Type B pancreatic cell (in vitro differentiated cells): ENCODE measurements around the gene NMD3. TPM values are rescaled to one million over a fixed set of nuclear protein-coding genes. Genes with fewer than 3 reads are reported as not detected.
"Not testable (repeated sequence)": the region's sequence is repeated elsewhere in the genome, so short reads cannot be mapped to it uniquely, and the experiment has no call there.

Experiments used
- DNase-seq: peaks from one replicate; pipeline ENCODE4 v3.0.0; 2021; ENCODE audit warnings: mixed read lengths; ENCODE audit not compliant: unreplicated experiment; ENCODE audit errors: extremely low spot score
- H3K27ac Mint-ChIP-seq: 2 replicates; pipeline ENCODE4 v1.8.0; 2021; ENCODE audit warnings: mild to moderate bottlenecking, mixed read lengths
- H3K27me3 Mint-ChIP-seq: 2 replicates; pipeline ENCODE4 v1.8.0; 2021; ENCODE audit warnings: mixed read lengths
- H3K36me3 Mint-ChIP-seq: 2 replicates; pipeline ENCODE4 v1.8.0; 2021; ENCODE audit warnings: mixed read lengths
- H3K4me1 Mint-ChIP-seq: one replicate; pipeline ENCODE4 v1.8.0; 2021; ENCODE audit warnings: mixed read lengths; ENCODE audit not compliant: unreplicated experiment
- H3K4me3 Mint-ChIP-seq: 2 replicates; pipeline ENCODE4 v1.8.0; 2021; ENCODE audit warnings: mild to moderate bottlenecking, mixed read lengths
- H3K9me3 Mint-ChIP-seq: 2 replicates; pipeline ENCODE4 v1.8.0; 2021; ENCODE audit warnings: mixed read lengths
- total RNA-seq: library from RNA; stranded (reverse); gene quantifications from 2 replicates; pipeline ENCODE4 v1.2.1, GENCODE V29; 2021; ENCODE audit warnings: low replicate concordance
- TF ChIP-seq, protein P1 (sequence below): fragments of 200-600 bp; sonication (generic); conservative IDR thresholded peaks from 2 replicates; pipeline ENCODE4 v1.5.0; 2021; ENCODE audit warnings: antibody characterized with exemption, mild to moderate bottlenecking

The NMD3 gene
- total RNA-seq, 1 donor from 2014 or later, result 53.9 TPM

DNA sequence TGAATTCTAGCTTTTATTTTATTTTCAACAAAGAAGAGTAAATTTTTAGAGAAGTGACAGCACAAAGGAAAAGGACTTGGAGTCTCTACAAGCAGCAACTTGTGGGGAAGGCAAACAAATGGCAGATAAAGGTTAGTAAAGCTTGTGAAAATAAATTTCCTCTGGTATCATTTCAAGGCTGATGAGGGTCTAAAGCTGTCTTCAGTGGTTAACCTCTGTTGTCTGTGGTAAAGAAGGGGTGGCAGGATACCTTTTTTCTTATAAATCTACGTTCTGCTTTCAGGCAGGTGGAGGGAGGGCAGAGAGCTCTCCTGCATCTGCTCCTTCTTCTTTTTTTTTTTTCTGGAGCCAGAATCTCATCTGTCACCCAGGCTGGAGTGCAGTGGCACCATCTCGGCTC is 50.5 kb downstream of the NMD3 start:
- H3K9me3 Mint-ChIP-seq, result peaks cover 6% of the 10 kb centered on the region
- H3K27ac Mint-ChIP-seq, result no peak overlapping the region
- H3K27me3 Mint-ChIP-seq, result no peaks in the 10 kb centered on the region
- no peak for DNase-seq
- H3K4me1 Mint-ChIP-seq, result peaks cover 5% of the 10 kb centered on the region
- peaks cover 14% of the 10 kb centered on the region for H3K36me3 Mint-ChIP-seq
- TF ChIP-seq, protein P1, sequence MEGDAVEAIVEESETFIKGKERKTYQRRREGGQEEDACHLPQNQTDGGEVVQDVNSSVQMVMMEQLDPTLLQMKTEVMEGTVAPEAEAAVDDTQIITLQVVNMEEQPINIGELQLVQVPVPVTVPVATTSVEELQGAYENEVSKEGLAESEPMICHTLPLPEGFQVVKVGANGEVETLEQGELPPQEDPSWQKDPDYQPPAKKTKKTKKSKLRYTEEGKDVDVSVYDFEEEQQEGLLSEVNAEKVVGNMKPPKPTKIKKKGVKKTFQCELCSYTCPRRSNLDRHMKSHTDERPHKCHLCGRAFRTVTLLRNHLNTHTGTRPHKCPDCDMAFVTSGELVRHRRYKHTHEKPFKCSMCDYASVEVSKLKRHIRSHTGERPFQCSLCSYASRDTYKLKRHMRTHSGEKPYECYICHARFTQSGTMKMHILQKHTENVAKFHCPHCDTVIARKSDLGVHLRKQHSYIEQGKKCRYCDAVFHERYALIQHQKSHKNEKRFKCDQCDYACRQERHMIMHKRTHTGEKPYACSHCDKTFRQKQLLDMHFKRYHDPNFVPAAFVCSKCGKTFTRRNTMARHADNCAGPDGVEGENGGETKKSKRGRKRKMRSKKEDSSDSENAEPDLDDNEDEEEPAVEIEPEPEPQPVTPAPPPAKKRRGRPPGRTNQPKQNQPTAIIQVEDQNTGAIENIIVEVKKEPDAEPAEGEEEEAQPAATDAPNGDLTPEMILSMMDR, result no peak
- no peak overlapping the region for H3K4me3 Mint-ChIP-seq

DNA sequence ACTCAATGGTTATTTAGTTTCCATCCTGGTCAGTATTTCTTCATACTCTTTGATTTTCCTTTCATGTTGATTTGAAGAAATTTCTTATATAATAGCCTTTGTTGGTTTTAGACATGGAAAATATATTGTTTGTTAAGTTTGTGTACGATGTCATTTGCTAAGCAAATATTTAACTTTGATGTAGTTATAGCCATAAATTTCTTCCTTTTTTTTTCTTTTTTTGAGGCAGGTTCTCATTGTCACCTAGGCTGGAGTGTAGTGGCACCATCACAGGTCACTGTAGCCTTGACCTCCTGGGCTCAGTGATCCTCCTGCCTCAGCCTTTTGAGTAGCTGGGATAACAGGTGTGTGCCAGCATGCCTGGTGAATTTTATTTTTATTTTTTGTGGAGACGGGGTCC is 51.4 kb downstream of the NMD3 start:
- no peak for DNase-seq
- H3K4me1 Mint-ChIP-seq, result peaks cover 5% of the 10 kb centered on the region
- no peak overlapping the region for H3K4me3 Mint-ChIP-seq
- H3K36me3 Mint-ChIP-seq, result peaks cover 13% of the 10 kb centered on the region
- H3K27ac Mint-ChIP-seq, result no peak overlapping the region
- peaks cover 12% of the 10 kb centered on the region for H3K9me3 Mint-ChIP-seq
- TF ChIP-seq, protein P1, result no peak
- H3K27me3 Mint-ChIP-seq, result no peaks in the 10 kb centered on the region

DNA sequence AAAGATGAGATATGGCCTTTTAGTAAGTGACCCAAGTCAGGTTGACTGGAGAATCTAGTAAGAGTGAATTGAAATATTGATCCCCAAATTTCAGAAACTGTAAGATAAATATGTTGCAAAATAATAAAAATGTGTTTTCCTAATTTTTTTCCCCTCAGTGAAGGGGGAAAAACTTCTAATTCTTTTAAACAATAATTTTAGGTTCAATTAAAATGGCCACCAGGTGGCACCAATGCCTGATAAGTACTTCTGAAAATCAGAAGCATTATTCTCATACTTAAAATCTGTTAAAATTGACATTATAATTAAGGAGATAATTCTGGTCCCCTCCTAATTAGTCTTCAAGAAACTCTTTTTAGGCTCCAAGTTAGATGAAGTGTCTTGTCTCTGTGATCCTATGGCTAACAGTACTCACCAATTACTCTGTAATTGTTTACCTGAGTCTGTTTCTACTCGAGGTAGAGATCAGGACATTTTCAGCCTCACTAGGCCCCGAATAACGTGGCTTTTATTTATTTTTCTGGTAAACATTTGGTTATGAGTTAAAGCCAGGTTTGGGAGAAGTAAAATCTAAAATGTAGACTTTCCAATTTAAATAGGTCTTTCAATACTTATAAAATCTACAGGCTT is 52.6 kb downstream of the NMD3 start:
- no peak overlapping the region for H3K4me3 Mint-ChIP-seq
- no peaks in the 10 kb centered on the region for H3K27me3 Mint-ChIP-seq
- TF ChIP-seq, protein P1, result peak; percentile 87
- H3K9me3 Mint-ChIP-seq, result peaks cover 20% of the 10 kb centered on the region
- H3K27ac Mint-ChIP-seq, result no peak overlapping the region
- H3K36me3 Mint-ChIP-seq, result peaks cover 15% of the 10 kb centered on the region
- no peak for DNase-seq
- peaks cover 5% of the 10 kb centered on the region for H3K4me1 Mint-ChIP-seq

DNA sequence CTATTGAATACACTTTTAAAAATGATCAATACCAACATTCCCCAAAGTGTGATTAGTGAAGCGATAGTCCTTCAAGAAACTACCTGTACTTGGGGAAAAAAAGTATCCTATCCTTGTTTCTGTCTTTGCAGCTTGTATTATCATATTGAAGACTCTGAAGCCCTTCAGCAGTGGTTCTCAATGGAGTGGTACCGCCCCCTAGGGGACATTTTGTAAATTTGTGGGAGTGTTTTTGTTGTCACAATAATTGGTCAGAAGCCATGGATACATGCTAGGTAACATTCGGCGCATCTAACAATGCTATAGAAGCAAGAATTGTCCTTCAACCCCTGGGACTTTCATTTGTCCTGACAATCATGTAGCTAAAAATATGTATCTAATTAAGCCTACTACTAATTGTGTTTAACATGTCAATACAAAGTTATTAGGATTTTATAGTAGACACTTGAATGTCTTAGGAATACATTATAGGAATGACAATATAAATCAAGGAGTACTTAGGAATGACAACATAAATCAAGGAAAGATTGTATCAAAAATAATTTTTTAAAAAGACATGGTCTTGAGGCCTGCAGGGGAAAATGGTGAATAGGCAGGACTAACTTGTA is 53.7 kb downstream of the NMD3 start:
- Mint-ChIP-seq H3K4me3 (no peak overlapping the region), H3K27ac (peak overlapping the region; percentile 90), H3K27me3 (no peaks in the 10 kb centered on the region), H3K9me3 (peaks cover 29% of the 10 kb centered on the region), H3K4me1 (peaks cover 5% of the 10 kb centered on the region), H3K36me3 (peaks cover 15% of the 10 kb centered on the region)
- DNase-seq, result no peak
- TF ChIP-seq, protein P1, result peak; percentile 79

DNA sequence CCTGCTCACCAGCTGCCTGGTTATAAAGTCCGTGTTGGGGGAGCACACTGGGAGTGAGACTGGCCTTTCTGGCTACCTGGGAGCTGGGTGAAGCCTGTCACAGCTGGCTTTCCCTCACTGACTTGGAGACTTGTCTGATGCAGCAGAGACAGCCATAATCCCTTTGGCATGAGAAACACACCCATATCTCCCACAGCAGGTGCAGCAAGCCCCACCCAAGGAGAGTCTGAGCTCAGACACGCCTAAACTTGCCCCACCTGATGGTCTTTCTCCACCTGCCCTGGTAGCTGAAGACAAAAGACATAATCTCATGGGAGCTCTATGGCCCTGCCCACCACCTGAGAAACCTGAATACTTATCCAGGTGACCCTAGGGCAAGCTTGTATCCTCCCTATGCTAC is 54.8 kb downstream of the NMD3 start:
- H3K4me1 Mint-ChIP-seq, result peaks cover 5% of the 10 kb centered on the region
- H3K27ac Mint-ChIP-seq, result peak overlapping the region; percentile 90
- H3K36me3 Mint-ChIP-seq, result peaks cover 12% of the 10 kb centered on the region
- peak overlapping the region; percentile 15 for H3K4me3 Mint-ChIP-seq
- peaks cover 29% of the 10 kb centered on the region for H3K9me3 Mint-ChIP-seq
- TF ChIP-seq, protein P1, result no peak
- no peaks in the 10 kb centered on the region for H3K27me3 Mint-ChIP-seq
- DNase-seq, result no peak

DNA sequence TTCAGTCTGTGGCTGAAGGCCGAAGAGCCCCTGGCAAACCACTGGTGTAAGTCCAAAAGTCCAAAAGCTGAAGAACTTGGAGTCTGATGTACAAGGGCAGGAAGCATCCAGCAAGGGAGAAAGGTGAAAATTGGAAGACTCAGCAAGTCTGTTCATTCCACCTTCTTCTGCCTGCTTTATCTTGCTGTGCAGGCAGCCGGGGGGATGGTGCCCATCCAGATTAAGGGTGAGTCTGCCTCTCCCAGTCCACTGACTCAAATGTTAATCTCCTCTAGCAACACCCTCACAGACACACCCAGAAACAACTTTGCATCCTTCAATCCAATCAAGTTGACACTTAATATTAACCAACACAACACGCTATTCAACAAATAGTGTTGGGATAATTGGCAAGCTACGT is 61.3 kb downstream of the NMD3 start:
- H3K27me3 Mint-ChIP-seq, H3K36me3 Mint-ChIP-seq, H3K4me3 Mint-ChIP-seq, H3K27ac Mint-ChIP-seq, H3K4me1 Mint-ChIP-seq, DNase-seq: not testable (repeated sequence)
- peaks cover 32% of the 10 kb centered on the region for H3K9me3 Mint-ChIP-seq
